OCI-LY1 (cell line): ENCODE results near the gene STPG1.
A peak's percentile ranks its signal among the peaks of the same experiment; 100 is the strongest.

Experiments used
- H2AFZ ChIP-seq: fragments of 200-600 bp; sonication (generic), shearing (Covaris generic); 2 replicates; pipeline ENCODE4 v1.6.0; 2014; ENCODE audit warnings: antibody characterized with exemption, mild to moderate bottlenecking, low read length
- H3F3A ChIP-seq: fragments of 200-600 bp; sonication (generic), shearing (Covaris generic); 2 replicates; pipeline ENCODE4 v1.6.0; 2014; ENCODE audit warnings: mild to moderate bottlenecking, antibody characterized with exemption, low read length, moderate library complexity; ENCODE audit not compliant: insufficient read depth
- H3K27ac ChIP-seq: fragments of 200-600 bp; sonication (generic); 2 replicates; pipeline ENCODE4 v1.5.1; 2014; ENCODE audit warnings: low read length, mixed run types, mild to moderate bottlenecking, low read depth; ENCODE audit not compliant: poor library complexity, severe bottlenecking
- H3K27me3 ChIP-seq: fragments of 200-600 bp; sonication (generic); 2 replicates; pipeline ENCODE4 v1.6.0; 2014; ENCODE audit warnings: antibody characterized with exemption, mild to moderate bottlenecking, low read length, moderate library complexity; ENCODE audit not compliant: insufficient read depth
- H3K36me3 ChIP-seq: fragments of 200-600 bp; sonication (generic); 2 replicates; pipeline ENCODE4 v1.6.1; 2014; ENCODE audit warnings: mild to moderate bottlenecking, antibody characterized with exemption, low read length, moderate library complexity, mixed read lengths; ENCODE audit not compliant: insufficient read depth
- H3K4me1 ChIP-seq: fragments of 200-600 bp; sonication (generic); 2 replicates; pipeline ENCODE4 v1.5.1; 2014; ENCODE audit warnings: mild to moderate bottlenecking, low read length, moderate library complexity; ENCODE audit not compliant: insufficient read depth, severe bottlenecking
- H3K4me2 ChIP-seq: fragments of 200-600 bp; sonication (generic), shearing (Covaris generic); 2 replicates; pipeline ENCODE4 v1.6.1; 2014; ENCODE audit warnings: low read length
- H3K4me3 ChIP-seq: fragments of 200-600 bp; sonication (generic); 2 replicates; pipeline ENCODE4 v1.5.1; 2014; ENCODE audit warnings: low read length, low read depth, mild to moderate bottlenecking, mixed read lengths; ENCODE audit not compliant: poor library complexity, severe bottlenecking
- H3K79me2 ChIP-seq: fragments of 200-600 bp; shearing (Covaris generic); 2 replicates; pipeline ENCODE4 v1.6.1; 2016; ENCODE audit warnings: mixed run types, low read length, mixed read lengths; ENCODE audit not compliant: insufficient read depth
- H3K9ac ChIP-seq: fragments of 200-600 bp; sonication (generic), shearing (Covaris generic); 2 replicates; pipeline ENCODE4 v1.6.1; 2014; ENCODE audit warnings: mild to moderate bottlenecking, low read length, mixed read lengths
- H3K9me2 ChIP-seq: fragments of 200-600 bp; sonication (generic), shearing (Covaris generic); 2 replicates; pipeline ENCODE4 v1.6.1; 2014; ENCODE audit warnings: low read depth, mild to moderate bottlenecking, low read length, mixed read lengths
- H3K9me3 ChIP-seq: fragments of 200-600 bp; shearing (Covaris generic); 2 replicates; pipeline ENCODE4 v1.6.1; 2014; ENCODE audit warnings: low read length, mixed read lengths
- H4K20me1 ChIP-seq: fragments of 200-600 bp; sonication (generic), shearing (Covaris generic); 2 replicates; pipeline ENCODE4 v1.6.0; 2016; ENCODE audit warnings: mild to moderate bottlenecking, low read length; ENCODE audit not compliant: insufficient read depth
- EZH2 ChIP-seq: fragments of 200-600 bp; sonication (generic), shearing (Covaris generic); IDR thresholded peaks from 2 replicates; pipeline ENCODE4 v1.8.0; 2017; ENCODE audit warnings: borderline replicate concordance, mixed run types, mild to moderate bottlenecking, antibody characterized with exemption, low read length, moderate library complexity, mixed read lengths
- TF ChIP-seq, protein P1 (sequence below): fragments of 200-600 bp; sonication (generic), shearing (Covaris generic); IDR thresholded peaks from 2 replicates; pipeline ENCODE4 v1.5.1; 2017; ENCODE audit warnings: mild to moderate bottlenecking, antibody characterized with exemption, low read length, moderate library complexity, mixed read lengths

STPG1 gene

GRCh38 chr1:24393892-24394291, 19.7 kb downstream of the STPG1 start:
- H3K9ac ChIP-seq = no peak overlapping the region
- H4K20me1 ChIP-seq = no peaks in the 10 kb centered on the region
- H3K79me2 ChIP-seq = no peaks in the 10 kb centered on the region
- no peak for TF ChIP-seq EZH2
- TF ChIP-seq, protein P1, sequence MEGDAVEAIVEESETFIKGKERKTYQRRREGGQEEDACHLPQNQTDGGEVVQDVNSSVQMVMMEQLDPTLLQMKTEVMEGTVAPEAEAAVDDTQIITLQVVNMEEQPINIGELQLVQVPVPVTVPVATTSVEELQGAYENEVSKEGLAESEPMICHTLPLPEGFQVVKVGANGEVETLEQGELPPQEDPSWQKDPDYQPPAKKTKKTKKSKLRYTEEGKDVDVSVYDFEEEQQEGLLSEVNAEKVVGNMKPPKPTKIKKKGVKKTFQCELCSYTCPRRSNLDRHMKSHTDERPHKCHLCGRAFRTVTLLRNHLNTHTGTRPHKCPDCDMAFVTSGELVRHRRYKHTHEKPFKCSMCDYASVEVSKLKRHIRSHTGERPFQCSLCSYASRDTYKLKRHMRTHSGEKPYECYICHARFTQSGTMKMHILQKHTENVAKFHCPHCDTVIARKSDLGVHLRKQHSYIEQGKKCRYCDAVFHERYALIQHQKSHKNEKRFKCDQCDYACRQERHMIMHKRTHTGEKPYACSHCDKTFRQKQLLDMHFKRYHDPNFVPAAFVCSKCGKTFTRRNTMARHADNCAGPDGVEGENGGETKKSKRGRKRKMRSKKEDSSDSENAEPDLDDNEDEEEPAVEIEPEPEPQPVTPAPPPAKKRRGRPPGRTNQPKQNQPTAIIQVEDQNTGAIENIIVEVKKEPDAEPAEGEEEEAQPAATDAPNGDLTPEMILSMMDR = no peak
- H3K9me3 ChIP-seq = peaks cover 4% of the 10 kb centered on the region; the same call in 1 of the 2 replicates
- H3K27me3 ChIP-seq = no peaks in the 10 kb centered on the region
- H2AFZ ChIP-seq = no peak overlapping the region
- no peaks in the 10 kb centered on the region for H3K36me3 ChIP-seq
- H3K9me2 ChIP-seq = no peaks in the 10 kb centered on the region
- H3F3A ChIP-seq = no peaks in the 10 kb centered on the region
- no peak overlapping the region for H3K4me3 ChIP-seq
- H3K4me1 ChIP-seq = peaks cover 34% of the 10 kb centered on the region
- H3K4me2 ChIP-seq = no peak overlapping the region
- H3K27ac ChIP-seq = peak overlapping the region; percentile 89

- Histone ChIP-seq H3K79me2 (no peaks in the 10 kb centered on the region), H3K27me3 (no peaks in the 10 kb centered on the region), H3F3A (no peaks in the 10 kb centered on the region), H3K4me1 (peaks cover 34% of the 10 kb centered on the region), H3K4me3 (no peak overlapping the region), H3K4me2 (peak overlapping the region; percentile 62), H3K9me3 (peaks cover 4% of the 10 kb centered on the region; the same call in 1 of the 2 replicates), H3K27ac (peak overlapping the region; percentile 89), H3K9ac (no peak overlapping the region; the same call in 1 of the 2 replicates), H4K20me1 (no peaks in the 10 kb centered on the region), H3K36me3 (no peaks in the 10 kb centered on the region; the same call in 1 of the 2 replicates), H2AFZ (no peak overlapping the region; the same call in 1 of the 2 replicates), H3K9me2 (no peaks in the 10 kb centered on the region)
- TF ChIP-seq, protein P1 = no peak
- no peak for TF ChIP-seq EZH2
These were observed 20.5 kb downstream of the STPG1 start for GRCh38 chr1:24392982-24393650.

- Histone ChIP-seq H3K27ac (peak overlapping the region; percentile 89), H3K9me2 (no peaks in the 10 kb centered on the region)
These were observed 21.0 kb downstream of the STPG1 start for GRCh38 chr1:24392604-24392946.

More at GRCh38 chr1:24392604-24392946, 21.0 kb downstream of the STPG1 start:
- Histone ChIP-seq H4K20me1 (no peaks in the 10 kb centered on the region), H3K79me2 (no peaks in the 10 kb centered on the region), H3K4me1 (peaks cover 35% of the 10 kb centered on the region), H3F3A (no peaks in the 10 kb centered on the region), H3K27me3 (no peaks in the 10 kb centered on the region), H3K9ac (peak overlapping the region; percentile 14; the same call in 1 of the 2 replicates), H3K4me3 (no peak overlapping the region), H3K4me2 (peak overlapping the region; percentile 62), H3K9me3 (peaks cover 4% of the 10 kb centered on the region; the same call in 1 of the 2 replicates), H3K36me3 (no peaks in the 10 kb centered on the region; the same call in 1 of the 2 replicates), H2AFZ (no peak overlapping the region)
- TF ChIP-seq EZH2 = no peak
- TF ChIP-seq, protein P1 = 0 out of 2 replicates have a peak, but pooled peaks have one; percentile 32
